ENCODE data around the gene SLCO4A1.

Gene SLCO4A1

GRCh38 chr20:62663145-62664018, 21.1 kb downstream of the SLCO4A1 start:
- Histone ChIP-seq H3K4me3 (ENCODE audit: low read length) (no peak overlapping the region), H3K9ac (ENCODE audit: low read length) (peak overlapping the region; percentile 45), H3K27me3 (ENCODE audit: control insufficient read depth, insufficient read depth, low read length) (peaks cover 2% of the 10 kb centered on the region), H3K9me3 (ENCODE audit: control insufficient read depth, low read length) (no peaks in the 10 kb centered on the region), H3K36me3 (ENCODE audit: control insufficient read depth, insufficient read depth, low read length) (peaks cover 7% of the 10 kb centered on the region), H3K4me1 (ENCODE audit: control insufficient read depth, insufficient read depth, low read length) (peaks cover 37% of the 10 kb centered on the region)

- Histone ChIP-seq H3K27me3 (ENCODE audit: control insufficient read depth, insufficient read depth, low read length) (peaks cover 2% of the 10 kb centered on the region), H3K4me3 (ENCODE audit: low read length) (no peak overlapping the region), H3K9me3 (ENCODE audit: control insufficient read depth, low read length) (no peaks in the 10 kb centered on the region), H3K36me3 (ENCODE audit: control insufficient read depth, insufficient read depth, low read length) (peaks cover 7% of the 10 kb centered on the region), H3K9ac (ENCODE audit: low read length) (peak overlapping the region; percentile 12), H3K4me1 (ENCODE audit: control insufficient read depth, insufficient read depth, low read length) (peaks cover 37% of the 10 kb centered on the region)
These were observed 22.0 kb downstream of the SLCO4A1 start for GRCh38 chr20:62664019-62664971.

- Histone ChIP-seq H3K4me3 (ENCODE audit: low read length) (no peak overlapping the region), H3K9ac (ENCODE audit: low read length) (peak overlapping the region; percentile 12), H3K4me1 (ENCODE audit: control insufficient read depth, insufficient read depth, low read length) (peaks cover 37% of the 10 kb centered on the region), H3K9me3 (ENCODE audit: control insufficient read depth, low read length) (no peaks in the 10 kb centered on the region), H3K27me3 (ENCODE audit: control insufficient read depth, insufficient read depth, low read length) (peaks cover 2% of the 10 kb centered on the region), H3K36me3 (ENCODE audit: control insufficient read depth, insufficient read depth, low read length) (peaks cover 7% of the 10 kb centered on the region)
These were observed 23.0 kb downstream of the SLCO4A1 start for GRCh38 chr20:62665153-62665754.

- peak overlapping the region; percentile 27 for H3K9ac ChIP-seq (ENCODE audit: low read length)
- H3K9me3 ChIP-seq (ENCODE audit: control insufficient read depth, low read length), result no peaks in the 10 kb centered on the region
- peaks cover 7% of the 10 kb centered on the region for H3K36me3 ChIP-seq (ENCODE audit: control insufficient read depth, insufficient read depth, low read length)
- peaks cover 37% of the 10 kb centered on the region for H3K4me1 ChIP-seq (ENCODE audit: control insufficient read depth, insufficient read depth, low read length)
- H3K27me3 ChIP-seq (ENCODE audit: control insufficient read depth, insufficient read depth, low read length), result peaks cover 2% of the 10 kb centered on the region
- H3K4me3 ChIP-seq (ENCODE audit: low read length), result no peak overlapping the region
These were observed 23.8 kb downstream of the SLCO4A1 start for GRCh38 chr20:62665826-62666735.

GRCh38 chr20:62666736-62667529, 24.6 kb downstream of the SLCO4A1 start:
- Histone ChIP-seq H3K36me3 (ENCODE audit: control insufficient read depth, insufficient read depth, low read length) (peaks cover 7% of the 10 kb centered on the region), H3K9me3 (ENCODE audit: control insufficient read depth, low read length) (no peaks in the 10 kb centered on the region), H3K9ac (ENCODE audit: low read length) (peak overlapping the region; percentile 37), H3K4me3 (ENCODE audit: low read length) (no peak overlapping the region), H3K4me1 (ENCODE audit: control insufficient read depth, insufficient read depth, low read length) (peaks cover 33% of the 10 kb centered on the region), H3K27me3 (ENCODE audit: control insufficient read depth, insufficient read depth, low read length) (peaks cover under 1% of the 10 kb centered on the region)

- Histone ChIP-seq H3K9ac (ENCODE audit: low read length) (peak overlapping the region; percentile 37), H3K9me3 (ENCODE audit: control insufficient read depth, low read length) (no peaks in the 10 kb centered on the region), H3K4me1 (ENCODE audit: control insufficient read depth, insufficient read depth, low read length) (peaks cover 26% of the 10 kb centered on the region), H3K27me3 (ENCODE audit: control insufficient read depth, insufficient read depth, low read length) (no peaks in the 10 kb centered on the region), H3K36me3 (ENCODE audit: control insufficient read depth, insufficient read depth, low read length) (peaks cover 7% of the 10 kb centered on the region), H3K4me3 (ENCODE audit: low read length) (no peak overlapping the region)
These were observed 25.5 kb downstream of the SLCO4A1 start for GRCh38 chr20:62667530-62668440.

GRCh38 chr20:62668441-62669027, 26.2 kb downstream of the SLCO4A1 start:
- Histone ChIP-seq H3K27me3 (ENCODE audit: control insufficient read depth, insufficient read depth, low read length) (peaks cover 2% of the 10 kb centered on the region), H3K9me3 (ENCODE audit: control insufficient read depth, low read length) (no peaks in the 10 kb centered on the region), H3K4me1 (ENCODE audit: control insufficient read depth, insufficient read depth, low read length) (peaks cover 21% of the 10 kb centered on the region), H3K9ac (ENCODE audit: low read length) (no peak overlapping the region), H3K36me3 (ENCODE audit: control insufficient read depth, insufficient read depth, low read length) (peaks cover 7% of the 10 kb centered on the region), H3K4me3 (ENCODE audit: low read length) (no peak overlapping the region)

- Histone ChIP-seq H3K9me3 (ENCODE audit: control insufficient read depth, low read length) (no peaks in the 10 kb centered on the region), H3K9ac (ENCODE audit: low read length) (no peak overlapping the region), H3K27me3 (ENCODE audit: control insufficient read depth, insufficient read depth, low read length) (peaks cover 9% of the 10 kb centered on the region), H3K4me3 (ENCODE audit: low read length) (no peak overlapping the region), H3K4me1 (ENCODE audit: control insufficient read depth, insufficient read depth, low read length) (peaks cover 21% of the 10 kb centered on the region), H3K36me3 (ENCODE audit: control insufficient read depth, insufficient read depth, low read length) (peaks cover 7% of the 10 kb centered on the region)
These were observed 26.9 kb downstream of the SLCO4A1 start for GRCh38 chr20:62669249-62669648.

GRCh38 chr20:62670156-62670555, 27.9 kb downstream of the SLCO4A1 start:
- H3K4me3 ChIP-seq (ENCODE audit: low read length), result no peak overlapping the region
- peaks cover 21% of the 10 kb centered on the region for H3K4me1 ChIP-seq (ENCODE audit: control insufficient read depth, insufficient read depth, low read length)
- H3K9ac ChIP-seq (ENCODE audit: low read length), result no peak overlapping the region
- H3K27me3 ChIP-seq (ENCODE audit: control insufficient read depth, insufficient read depth, low read length), result peaks cover 9% of the 10 kb centered on the region
- no peaks in the 10 kb centered on the region for H3K9me3 ChIP-seq (ENCODE audit: control insufficient read depth, low read length)
- H3K36me3 ChIP-seq (ENCODE audit: control insufficient read depth, insufficient read depth, low read length), result peaks cover 7% of the 10 kb centered on the region

GRCh38 chr20:62670998-62671397, 28.7 kb downstream of the SLCO4A1 start:
- no peak overlapping the region for H3K4me3 ChIP-seq (ENCODE audit: low read length)
- peaks cover 9% of the 10 kb centered on the region for H3K27me3 ChIP-seq (ENCODE audit: control insufficient read depth, insufficient read depth, low read length)
- H3K4me1 ChIP-seq (ENCODE audit: control insufficient read depth, insufficient read depth, low read length), result peaks cover 21% of the 10 kb centered on the region
- H3K9me3 ChIP-seq (ENCODE audit: control insufficient read depth, low read length), result no peaks in the 10 kb centered on the region
- H3K9ac ChIP-seq (ENCODE audit: low read length), result no peak overlapping the region
- peaks cover 7% of the 10 kb centered on the region for H3K36me3 ChIP-seq (ENCODE audit: control insufficient read depth, insufficient read depth, low read length)
